GM12878 (cell line): ENCODE measurements around the gene BTBD9.

Source experiments
- RAD51 ChIP-seq: fragments of 450-650 bp; IDR thresholded peaks from 2 replicates; pipeline ENCODE4 v1.6.1; 2016; ENCODE audit warnings: moderate library complexity, mild to moderate bottlenecking, inconsistent platforms
- SIX5 ChIP-seq: IDR thresholded peaks from 2 replicates; pipeline ENCODE4 v1.6.1; 2011; ENCODE audit warnings: mild to moderate bottlenecking, low read depth, low read length, moderate library complexity; ENCODE audit not compliant: severe bottlenecking
- SP1 ChIP-seq: IDR thresholded peaks from one replicate; pipeline ENCODE4 v1.6.1; 2011; ENCODE audit warnings: low read depth, low read length
- TF ChIP-seq, protein P1 (sequence below), 3 experiments: IDR thresholded peaks in 2 of 3; conservative IDR thresholded peaks in 1 of 3; 2 replicates each; pipeline ENCODE4 v1.5.1; 2011; ENCODE audit warnings: low read depth in 3 of 3, low read length in 3 of 3, mild to moderate bottlenecking in 3 of 3, control low read depth in 2 of 3, moderate library complexity in 2 of 3, inconsistent platforms in 1 of 3, mixed read lengths in 1 of 3; ENCODE audit not compliant: control insufficient read depth in 2 of 3, insufficient read depth in 1 of 3; ENCODE audit errors: extremely low read depth in 1 of 3

DNA sequence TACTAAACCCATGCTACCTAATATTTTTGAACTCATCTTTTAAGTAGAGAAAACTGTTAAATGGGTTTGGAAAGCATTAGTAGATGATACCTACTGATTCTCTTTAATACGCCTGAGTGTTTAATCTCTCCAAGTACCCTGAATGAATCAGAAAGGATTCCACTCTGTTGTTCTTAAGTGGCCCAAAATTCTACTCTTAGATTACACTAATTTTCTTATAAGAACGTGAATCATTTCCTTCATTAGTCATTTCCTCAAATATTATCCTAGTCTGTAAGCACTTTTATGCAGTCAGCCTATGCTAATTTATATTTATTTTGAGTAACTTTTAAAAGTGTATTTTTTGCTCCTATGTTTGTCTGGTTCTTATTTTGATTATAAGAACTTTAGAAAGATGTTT lies 380.0 kb downstream of the BTBD9 start:
- TF ChIP-seq, protein P1, sequence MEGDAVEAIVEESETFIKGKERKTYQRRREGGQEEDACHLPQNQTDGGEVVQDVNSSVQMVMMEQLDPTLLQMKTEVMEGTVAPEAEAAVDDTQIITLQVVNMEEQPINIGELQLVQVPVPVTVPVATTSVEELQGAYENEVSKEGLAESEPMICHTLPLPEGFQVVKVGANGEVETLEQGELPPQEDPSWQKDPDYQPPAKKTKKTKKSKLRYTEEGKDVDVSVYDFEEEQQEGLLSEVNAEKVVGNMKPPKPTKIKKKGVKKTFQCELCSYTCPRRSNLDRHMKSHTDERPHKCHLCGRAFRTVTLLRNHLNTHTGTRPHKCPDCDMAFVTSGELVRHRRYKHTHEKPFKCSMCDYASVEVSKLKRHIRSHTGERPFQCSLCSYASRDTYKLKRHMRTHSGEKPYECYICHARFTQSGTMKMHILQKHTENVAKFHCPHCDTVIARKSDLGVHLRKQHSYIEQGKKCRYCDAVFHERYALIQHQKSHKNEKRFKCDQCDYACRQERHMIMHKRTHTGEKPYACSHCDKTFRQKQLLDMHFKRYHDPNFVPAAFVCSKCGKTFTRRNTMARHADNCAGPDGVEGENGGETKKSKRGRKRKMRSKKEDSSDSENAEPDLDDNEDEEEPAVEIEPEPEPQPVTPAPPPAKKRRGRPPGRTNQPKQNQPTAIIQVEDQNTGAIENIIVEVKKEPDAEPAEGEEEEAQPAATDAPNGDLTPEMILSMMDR (IDR thresholded peaks at IDR 0.05 in 2 of 3, conservative IDR thresholded peaks at IDR 0.05 in 1 of 3; ENCODE audit: control insufficient read depth in 2 of 3, extremely low read depth in 1 of 3, insufficient read depth in 1 of 3, low read depth in 3 of 3, low read length in 3 of 3): no peak
- no peak for TF ChIP-seq SIX5
- TF ChIP-seq SP1: no peak
- no peak for TF ChIP-seq RAD51
